ENCODE measurements around the gene CMTM8.
"Not testable (repeated sequence)": the region's sequence is repeated elsewhere in the genome, so short reads cannot be mapped to it uniquely, and the experiment has no call there.

CMTM8 gene

GRCh38 chr3:32387512-32387911 is 149.0 kb downstream of the CMTM8 start:
- DNase-seq: no peak

- not testable (repeated sequence) for DNase-seq
These were observed 151.1 kb downstream of the CMTM8 start for GRCh38 chr3:32389577-32389976.

- no peak for DNase-seq
These were observed 153.4 kb downstream of the CMTM8 start, which contains the start of gene CMTM7 for GRCh38 chr3:32391643-32392535. Gene CMTM7, plus strand, starts transcription at chr3:32391853. Its CDS starts 54 bp downstream, at chr3:32391907.

- no peak for DNase-seq
These were observed 154.2 kb downstream of the CMTM8 start for GRCh38 chr3:32392536-32393302.

- DNase-seq: no peak
These were observed 157.0 kb downstream of the CMTM8 start for GRCh38 chr3:32395496-32395895.

GRCh38 chr3:32397941-32398340 is 159.5 kb downstream of the CMTM8 start:
- DNase-seq: no peak

- no peak for DNase-seq
These were observed 160.1 kb downstream of the CMTM8 start for GRCh38 chr3:32398531-32398930.

- no peak for DNase-seq
These were observed 160.6 kb downstream of the CMTM8 start for GRCh38 chr3:32399030-32399620.

GRCh38 chr3:32401126-32401525 is 162.6 kb downstream of the CMTM8 start:
- DNase-seq: no peak

- no peak for DNase-seq
These were observed 163.1 kb downstream of the CMTM8 start for GRCh38 chr3:32401556-32402081.

GRCh38 chr3:32403663-32404062 is 165.2 kb downstream of the CMTM8 start:
- DNase-seq: no peak

GRCh38 chr3:32404714-32405113 is 166.2 kb downstream of the CMTM8 start:
- DNase-seq: no peak

GRCh38 chr3:32405155-32405554 is 166.7 kb downstream of the CMTM8 start:
- no peak for DNase-seq

GRCh38 chr3:32405711-32406323 is 167.3 kb downstream of the CMTM8 start:
- no peak for DNase-seq

- DNase-seq: no peak
These were observed 168.3 kb downstream of the CMTM8 start for GRCh38 chr3:32406486-32407408.

- no peak for DNase-seq
These were observed 172.1 kb downstream of the CMTM8 start for GRCh38 chr3:32410367-32411246.

GRCh38 chr3:32411442-32411841 is 173.0 kb downstream of the CMTM8 start:
- DNase-seq: no peak

GRCh38 chr3:32412887-32413286 is 174.4 kb downstream of the CMTM8 start:
- DNase-seq: no peak

- no peak for DNase-seq
These were observed 175.5 kb downstream of the CMTM8 start for GRCh38 chr3:32413845-32414521.

Measured in NCI-H2107 (cell line).